HL-60 (cell line): ENCODE measurements around the gene GPC3.

Experiments
- GABPA ChIP-seq: IDR thresholded peaks from 2 replicates; pipeline ENCODE4 v1.6.1; 2012; ENCODE audit warnings: low read depth
- TF ChIP-seq, protein P1 (sequence below): IDR thresholded peaks from 2 replicates; pipeline ENCODE4 v1.6.1; 2012; ENCODE audit warnings: low read depth; ENCODE audit not compliant: insufficient replicate concordance
- TF ChIP-seq, protein P2 (sequence below): IDR thresholded peaks from one replicate; pipeline ENCODE4 v1.5.1; 2011; ENCODE audit warnings: low read length, control low read depth, inconsistent platforms; ENCODE audit not compliant: insufficient read depth

DNA sequence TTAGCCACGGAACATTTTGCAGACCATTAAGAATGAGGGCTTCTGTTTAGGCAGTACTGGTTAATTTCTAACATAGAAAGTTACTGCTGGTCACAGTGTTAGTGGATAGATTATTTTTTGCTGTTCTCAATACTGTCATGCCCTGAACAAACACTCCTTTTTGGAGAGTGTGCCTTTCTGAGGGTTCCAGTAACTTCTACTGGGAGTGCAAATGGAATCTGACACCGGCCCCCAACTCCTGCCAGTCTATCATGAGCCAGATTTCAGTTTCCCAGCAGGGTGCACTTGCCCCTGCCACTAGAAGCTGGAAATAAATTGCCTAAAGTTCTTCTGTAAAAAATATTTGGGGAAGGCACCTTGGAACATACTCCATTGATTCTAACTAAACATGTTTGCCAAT lies 345.7 kb downstream of the GPC3 start:
- TF ChIP-seq, protein P1, sequence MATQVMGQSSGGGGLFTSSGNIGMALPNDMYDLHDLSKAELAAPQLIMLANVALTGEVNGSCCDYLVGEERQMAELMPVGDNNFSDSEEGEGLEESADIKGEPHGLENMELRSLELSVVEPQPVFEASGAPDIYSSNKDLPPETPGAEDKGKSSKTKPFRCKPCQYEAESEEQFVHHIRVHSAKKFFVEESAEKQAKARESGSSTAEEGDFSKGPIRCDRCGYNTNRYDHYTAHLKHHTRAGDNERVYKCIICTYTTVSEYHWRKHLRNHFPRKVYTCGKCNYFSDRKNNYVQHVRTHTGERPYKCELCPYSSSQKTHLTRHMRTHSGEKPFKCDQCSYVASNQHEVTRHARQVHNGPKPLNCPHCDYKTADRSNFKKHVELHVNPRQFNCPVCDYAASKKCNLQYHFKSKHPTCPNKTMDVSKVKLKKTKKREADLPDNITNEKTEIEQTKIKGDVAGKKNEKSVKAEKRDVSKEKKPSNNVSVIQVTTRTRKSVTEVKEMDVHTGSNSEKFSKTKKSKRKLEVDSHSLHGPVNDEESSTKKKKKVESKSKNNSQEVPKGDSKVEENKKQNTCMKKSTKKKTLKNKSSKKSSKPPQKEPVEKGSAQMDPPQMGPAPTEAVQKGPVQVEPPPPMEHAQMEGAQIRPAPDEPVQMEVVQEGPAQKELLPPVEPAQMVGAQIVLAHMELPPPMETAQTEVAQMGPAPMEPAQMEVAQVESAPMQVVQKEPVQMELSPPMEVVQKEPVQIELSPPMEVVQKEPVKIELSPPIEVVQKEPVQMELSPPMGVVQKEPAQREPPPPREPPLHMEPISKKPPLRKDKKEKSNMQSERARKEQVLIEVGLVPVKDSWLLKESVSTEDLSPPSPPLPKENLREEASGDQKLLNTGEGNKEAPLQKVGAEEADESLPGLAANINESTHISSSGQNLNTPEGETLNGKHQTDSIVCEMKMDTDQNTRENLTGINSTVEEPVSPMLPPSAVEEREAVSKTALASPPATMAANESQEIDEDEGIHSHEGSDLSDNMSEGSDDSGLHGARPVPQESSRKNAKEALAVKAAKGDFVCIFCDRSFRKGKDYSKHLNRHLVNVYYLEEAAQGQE, result no peak
- no peak for TF ChIP-seq GABPA
- TF ChIP-seq, protein P2, sequence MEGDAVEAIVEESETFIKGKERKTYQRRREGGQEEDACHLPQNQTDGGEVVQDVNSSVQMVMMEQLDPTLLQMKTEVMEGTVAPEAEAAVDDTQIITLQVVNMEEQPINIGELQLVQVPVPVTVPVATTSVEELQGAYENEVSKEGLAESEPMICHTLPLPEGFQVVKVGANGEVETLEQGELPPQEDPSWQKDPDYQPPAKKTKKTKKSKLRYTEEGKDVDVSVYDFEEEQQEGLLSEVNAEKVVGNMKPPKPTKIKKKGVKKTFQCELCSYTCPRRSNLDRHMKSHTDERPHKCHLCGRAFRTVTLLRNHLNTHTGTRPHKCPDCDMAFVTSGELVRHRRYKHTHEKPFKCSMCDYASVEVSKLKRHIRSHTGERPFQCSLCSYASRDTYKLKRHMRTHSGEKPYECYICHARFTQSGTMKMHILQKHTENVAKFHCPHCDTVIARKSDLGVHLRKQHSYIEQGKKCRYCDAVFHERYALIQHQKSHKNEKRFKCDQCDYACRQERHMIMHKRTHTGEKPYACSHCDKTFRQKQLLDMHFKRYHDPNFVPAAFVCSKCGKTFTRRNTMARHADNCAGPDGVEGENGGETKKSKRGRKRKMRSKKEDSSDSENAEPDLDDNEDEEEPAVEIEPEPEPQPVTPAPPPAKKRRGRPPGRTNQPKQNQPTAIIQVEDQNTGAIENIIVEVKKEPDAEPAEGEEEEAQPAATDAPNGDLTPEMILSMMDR, result no peak
